SH-SY5Y (cell line): ENCODE measurements around the gene STXBP6.

Experiments
- GATA2 ChIP-seq: IDR thresholded peaks from 2 replicates; pipeline ENCODE4 v1.6.1; 2011; ENCODE audit warnings: mild to moderate bottlenecking, low read depth, low read length
- GATA3 ChIP-seq: IDR thresholded peaks from 2 replicates; pipeline ENCODE4 v1.6.1; 2011; ENCODE audit warnings: low read depth, mild to moderate bottlenecking, low read length, moderate library complexity

DNA sequence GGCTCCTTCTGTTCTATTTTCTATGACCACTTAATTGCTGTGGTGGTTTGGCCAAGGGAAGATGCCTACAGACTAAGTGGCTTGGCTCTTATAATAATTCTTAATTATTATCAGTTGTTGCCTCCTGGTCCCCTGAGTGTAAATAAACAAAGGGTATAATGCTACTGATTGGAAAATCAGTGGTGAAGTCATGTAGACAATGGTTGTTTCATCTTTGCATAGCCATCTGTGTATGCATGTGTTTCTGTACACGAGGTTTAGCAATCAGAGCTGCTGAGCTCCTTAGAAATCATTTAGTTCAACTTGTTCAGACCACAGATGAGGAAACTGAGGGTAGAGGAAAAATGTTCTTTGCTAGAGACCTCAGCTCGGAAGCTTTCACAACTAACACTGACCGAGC lies 152.2 kb downstream of the STXBP6 start:
- TF ChIP-seq GATA3, result no peak
- no peak for TF ChIP-seq GATA2
